ENCODE results near the gene CHRNA7. TPM values are rescaled to one million over a fixed set of nuclear protein-coding genes. Genes with fewer than 3 reads are reported as not detected.

The CHRNA7 gene
- total and polyA plus RNA-seq, 2 of the 8 experiments (the other 6 are each of a cell fraction or from before 2014, with no cell fraction given): 7.5 to 11.0 TPM

DNA sequence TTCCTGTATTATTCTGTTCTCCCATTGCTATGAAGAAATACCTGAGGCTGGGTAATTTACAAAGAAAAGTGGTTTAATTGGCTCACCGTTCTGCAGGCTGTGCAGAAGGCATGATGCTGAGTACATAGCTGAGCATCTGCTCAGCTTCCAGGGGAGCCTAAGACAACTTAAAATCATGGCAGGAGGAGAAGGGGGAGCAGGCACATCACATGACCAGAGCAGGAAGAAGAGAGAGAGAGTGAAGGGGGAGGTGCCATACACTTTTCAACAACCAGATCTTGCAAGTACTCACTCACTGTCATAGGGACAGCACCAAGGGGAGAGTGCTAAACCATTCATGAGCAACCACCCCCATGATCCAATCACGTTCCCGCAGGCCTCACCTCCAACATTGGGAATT, 188.4 kb downstream of the CHRNA7 start:
- H3K18ac ChIP-seq (ENCODE audit: extremely low read depth, low read length): no peak overlapping the region
- no peak overlapping the region for H3K23ac ChIP-seq (ENCODE audit: insufficient read length)
- no peak overlapping the region for H3K9ac ChIP-seq (replicated peaks in 1 of 4; ENCODE audit: extremely low read depth in 1 of 4, low read depth in 3 of 4, low read length in 3 of 4)
- no peak for TF ChIP-seq TAF1 (IDR thresholded peaks at IDR 0.05; ENCODE audit: low read depth, low read length)
- no peaks in the 10 kb centered on the region for H3K36me3 ChIP-seq (ENCODE audit: control insufficient read depth in 2 of 4, insufficient read depth in 4 of 4, low read length in 3 of 4)
- H3K4me3 ChIP-seq (ENCODE audit: extremely low read depth in 1 of 4, insufficient read depth in 2 of 4, low read depth in 3 of 4, low read length in 4 of 4): no peak overlapping the region
- no peak overlapping the region for H2BK5ac ChIP-seq (ENCODE audit: low read depth, low read length)
- no peak overlapping the region for H3K56ac ChIP-seq (replicated peaks; ENCODE audit: insufficient read length, low read depth, low read length)
- ChIA-PET CTCF (ENCODE audit: partially characterized antibody) (no interaction called here), POLR2A (ENCODE audit: partially characterized antibody) (no interaction called here)
- H4K20me1 ChIP-seq (replicated peaks in 1 of 2; ENCODE audit: control insufficient read depth in 1 of 2, insufficient read depth in 2 of 2, low read length in 2 of 2): no peaks in the 10 kb centered on the region
- H2BK20ac ChIP-seq (ENCODE audit: low read length): no peak overlapping the region
- no peak overlapping the region for H4K5ac ChIP-seq (ENCODE audit: insufficient read length, low read depth, low read length)
- no peak overlapping the region for H2BK12ac ChIP-seq (ENCODE audit: low read depth, low read length)
- H3K23me2 ChIP-seq (ENCODE audit: low read depth, low read length): no peaks in the 10 kb centered on the region
- H3K79me2 ChIP-seq (ENCODE audit: control insufficient read depth in 1 of 2, insufficient read depth in 2 of 2, low read length in 2 of 2): no peaks in the 10 kb centered on the region
- H3K4me2 ChIP-seq (ENCODE audit: insufficient read depth in 1 of 2, low read depth in 2 of 2, low read length in 2 of 2): no peak overlapping the region
- no peak overlapping the region for H4K91ac ChIP-seq (replicated peaks; ENCODE audit: insufficient read length, low read length)
- no peak overlapping the region for H3K14ac ChIP-seq (ENCODE audit: insufficient read length)
- no peak overlapping the region for H4K8ac ChIP-seq (ENCODE audit: extremely low read depth, insufficient read depth, low read length)
- H3K4ac ChIP-seq (replicated peaks; ENCODE audit: insufficient read length, low read depth, low read length): no peak overlapping the region
- H2AK5ac ChIP-seq (ENCODE audit: low read depth, low read length): no peak overlapping the region
- no peak overlapping the region for H2BK120ac ChIP-seq (replicated peaks; ENCODE audit: low read depth, low read length)
- H3K9me3 ChIP-seq (ENCODE audit: insufficient read depth in 2 of 2, low read depth in 1 of 2, low read length in 1 of 2): no peaks in the 10 kb centered on the region
- no peaks in the 10 kb centered on the region for H3K79me1 ChIP-seq (ENCODE audit: low read depth, low read length)
- DNase-seq (ENCODE audit: low read depth in 1 of 2, low spot score in 2 of 2) (no peak), FAIRE-seq (no peak)
- H2AFZ ChIP-seq (ENCODE audit: low read length): peak overlapping the region; percentile 51; the same call in 1 of the 2 replicates
- no peak overlapping the region for H3K27ac ChIP-seq (ENCODE audit: low read depth, low read length)
- no peaks in the 10 kb centered on the region for H3K27me3 ChIP-seq (replicated peaks in 1 of 4; ENCODE audit: control insufficient read depth in 3 of 4, extremely low read depth in 1 of 4, insufficient read depth in 3 of 4, low read length in 3 of 4)
- WGBS, 2 experiments (ENCODE audit: extremely low coverage in 1 of 2, insufficient coverage in 1 of 2, insufficient read length in 1 of 2, insufficient replicate concordance in 2 of 2, low coverage in 1 of 2, low lambda C conversion rate in 2 of 2, missing lambda C conversion rate in 1 of 2): 47% methylated on average over 3 of the region's 3 CpGs; no CpG with 5 or more reads in 1 of the 2 experiments
- H2BK15ac ChIP-seq (ENCODE audit: low read length): no peak overlapping the region
- no peaks in the 10 kb centered on the region for H3K4me1 ChIP-seq (replicated peaks in 1 of 4; ENCODE audit: control insufficient read depth in 3 of 4, insufficient read depth in 4 of 4, low read length in 3 of 4)

Small RNA genes lying within 50 kb of the gene (small RNA-seq; reads per million reads assigned to genes)
- not detected for gene RF00019 (ENCODE audit: insufficient read depth)

Other genes with a start within 250 kb of the CHRNA7 start
- gene OTUD7A, start 159.8 kb upstream of the CHRNA7 start, total RNA-seq (2021; fragmentation: NEBNext Ultra II Directional; extraction: Animal tissue kit (Norgen Biotek cat#: 25700)): 3.5 and 4.0 TPM in 2 replicates
- 1.3 and 2.5 TPM in 2 replicates for gene OTUD7A, start 159.8 kb upstream of the CHRNA7 start, polyA plus RNA-seq (2011; rRNA removed)

Data from H1 (cell line).